HG03139 (cell line): ENCODE data around the gene YIPF1.
A peak's percentile ranks its signal among the peaks of the same experiment; 100 is the strongest.

Experiments
- ATAC-seq: cut with Tn5 transposase; IDR thresholded peaks from one replicate; pipeline ENCODE4 v1.9.1; 2021; ENCODE audit not compliant: unreplicated experiment

The YIPF1 gene

GRCh38 chr1:53889304-53890298 lies at the start of gene YIPF1:
TSS of gene YIPF1 (minus strand) at chr1:53889797. CDS start at chr1:53888937, 860 bp downstream.
- ATAC-seq = peak; percentile 96

- no peak for ATAC-seq
Observed at GRCh38 chr1:53938136-53938830, 48.7 kb upstream of the YIPF1 start.

GRCh38 chr1:53936430-53936829 lies 46.8 kb upstream of the YIPF1 start:
- ATAC-seq = no peak

GRCh38 chr1:53934170-53934765 lies 44.7 kb upstream of the YIPF1 start:
- no peak for ATAC-seq

- no peak for ATAC-seq
Observed at GRCh38 chr1:53931523-53931922, 41.9 kb upstream of the YIPF1 start.

GRCh38 chr1:53930932-53931331 lies 41.3 kb upstream of the YIPF1 start:
- ATAC-seq = no peak

- ATAC-seq = no peak
Observed at GRCh38 chr1:53929246-53929960, 39.8 kb upstream of the YIPF1 start.

- no peak for ATAC-seq
Observed at GRCh38 chr1:53927376-53927881, 37.8 kb upstream of the YIPF1 start.

- ATAC-seq = no peak
Observed at GRCh38 chr1:53919675-53920066, 30.1 kb upstream of the YIPF1 start.

- no peak for ATAC-seq
Observed at GRCh38 chr1:53918343-53918742, 28.7 kb upstream of the YIPF1 start.

- no peak for ATAC-seq
Observed at GRCh38 chr1:53913352-53914033, 23.9 kb upstream of the YIPF1 start.

GRCh38 chr1:53911442-53911841 lies 21.8 kb upstream of the YIPF1 start:
- no peak for ATAC-seq

- no peak for ATAC-seq
Observed at GRCh38 chr1:53909946-53910345, 20.3 kb upstream of the YIPF1 start.

- ATAC-seq = no peak
Observed at GRCh38 chr1:53906121-53906520, 16.5 kb upstream of the YIPF1 start.

- ATAC-seq = no peak
Observed at GRCh38 chr1:53905509-53905908, 15.9 kb upstream of the YIPF1 start.

- ATAC-seq = no peak
Observed at GRCh38 chr1:53902235-53903138, 12.9 kb upstream of the YIPF1 start.

GRCh38 chr1:53899708-53900107 lies 10.1 kb upstream of the YIPF1 start:
- no peak for ATAC-seq

GRCh38 chr1:53899206-53899628 lies 9.6 kb upstream of the YIPF1 start:
- no peak for ATAC-seq

GRCh38 chr1:53896635-53897229 lies 7.1 kb upstream of the YIPF1 start:
- ATAC-seq = no peak
